ENCODE measurements around the gene GET4.

Gene GET4

GRCh38 chr7:945556-946255, 69.4 kb downstream of the GET4 start:
- no peak for DNase-seq (ENCODE audit: low read depth in 2 of 2)

All from stimulated activated CD4-positive, alpha-beta T cell treated with anti-CD3 and anti-CD28 coated beads, Interleukin-1b, Interleukin-23, amount 100 ng/mL, for 1 hour (primary cell).